NCI-H1694 treated with DMSO at 0.1 percent for 48 hours (cell line): ENCODE data around the gene HS3ST4.

ENCODE experiments used
- DNase-seq: peaks from one replicate; lab custom pipeline; 2025; lab: John Stamatoyannopoulos, UW

Gene HS3ST4

GRCh38 chr16:26111900-26112299 is 420.1 kb downstream of the HS3ST4 start:
- DNase-seq, result no peak

DNA sequence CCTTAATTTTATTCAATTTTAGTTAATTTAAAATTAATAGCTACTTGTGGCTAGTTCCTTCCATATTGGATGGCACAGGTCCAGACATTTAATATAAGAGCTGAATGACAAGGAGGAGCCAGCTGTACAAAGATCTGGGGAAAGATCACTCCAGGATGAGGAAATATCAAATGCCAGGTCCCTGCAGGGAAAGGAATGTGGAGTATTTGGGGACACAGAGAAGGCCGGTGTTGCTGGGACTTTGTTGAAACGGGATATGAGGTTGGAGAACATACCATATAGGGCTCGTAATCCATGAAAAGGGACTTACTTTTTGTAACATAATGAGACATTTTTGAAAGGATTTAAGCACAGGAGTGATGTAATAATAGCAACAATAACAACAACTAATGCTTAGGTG is 426.8 kb downstream of the HS3ST4 start:
- no peak for DNase-seq

GRCh38 chr16:26120729-26121128 is 429.0 kb downstream of the HS3ST4 start:
- DNase-seq, result no peak

DNA sequence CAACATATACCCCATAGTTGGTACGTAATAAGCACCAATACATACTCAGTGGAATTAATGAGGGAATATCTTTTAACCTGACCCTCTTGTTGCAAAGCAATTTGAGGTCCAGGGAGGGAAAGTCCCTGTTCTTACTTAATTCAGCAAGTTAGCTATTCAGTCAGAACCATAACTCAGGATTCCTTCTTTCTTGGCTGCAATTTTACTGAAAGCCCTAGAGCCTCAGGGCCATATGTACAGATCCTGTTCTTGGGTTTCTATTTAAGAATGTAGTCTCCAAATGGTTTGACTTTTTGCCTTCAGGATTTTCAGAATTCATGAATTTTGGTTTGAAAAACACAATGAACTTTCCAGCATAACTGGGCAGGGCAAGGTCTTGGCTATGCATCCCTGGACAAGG is 436.5 kb downstream of the HS3ST4 start:
- no peak for DNase-seq

DNA sequence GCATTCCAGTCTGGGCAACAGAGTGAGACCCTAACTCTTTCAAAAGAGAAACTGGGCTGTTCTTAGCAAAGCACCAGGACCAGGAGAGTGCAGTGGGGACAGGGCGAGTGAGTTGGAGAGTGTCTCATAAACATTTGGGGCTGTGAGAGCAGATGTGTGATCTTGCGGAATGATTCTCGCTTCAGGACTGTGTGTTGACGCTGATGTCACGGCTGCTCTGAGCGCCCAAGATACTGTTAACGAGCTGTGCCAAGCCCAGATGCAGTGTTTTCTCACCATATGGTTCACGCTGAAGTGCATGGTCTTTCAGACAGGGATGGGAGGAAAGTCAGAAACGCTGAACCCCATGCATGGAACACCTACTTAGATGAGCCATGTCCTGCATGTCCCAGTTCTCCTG is 438.2 kb downstream of the HS3ST4 start:
- no peak for DNase-seq

- DNase-seq, result no peak
These were observed 441.8 kb downstream of the HS3ST4 start for GRCh38 chr16:26133416-26134093.

- no peak for DNase-seq
These were observed 442.8 kb downstream of the HS3ST4 start for GRCh38 chr16:26134588-26134987.

DNA sequence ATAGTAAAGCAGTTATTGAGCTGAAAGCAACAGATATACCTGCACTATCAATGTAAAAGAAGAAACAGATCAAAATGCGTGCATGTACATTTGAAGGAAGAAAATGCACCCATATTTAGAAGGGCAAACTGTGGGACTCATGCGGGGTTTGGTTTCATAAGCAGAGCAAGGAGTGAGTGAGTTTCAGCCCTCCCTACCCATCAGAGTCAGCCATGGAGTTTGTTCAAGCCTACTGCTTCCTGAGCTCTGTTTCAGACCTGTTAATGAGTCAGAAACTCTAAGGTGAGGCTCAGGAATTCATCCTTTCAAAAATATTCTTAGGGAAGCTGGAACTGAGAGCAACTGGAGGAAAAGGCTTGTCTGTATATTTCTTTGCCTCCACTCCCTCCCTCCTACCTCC is 446.2 kb downstream of the HS3ST4 start:
- no peak for DNase-seq

GRCh38 chr16:26139091-26139490 is 447.3 kb downstream of the HS3ST4 start:
- DNase-seq, result no peak

DNA sequence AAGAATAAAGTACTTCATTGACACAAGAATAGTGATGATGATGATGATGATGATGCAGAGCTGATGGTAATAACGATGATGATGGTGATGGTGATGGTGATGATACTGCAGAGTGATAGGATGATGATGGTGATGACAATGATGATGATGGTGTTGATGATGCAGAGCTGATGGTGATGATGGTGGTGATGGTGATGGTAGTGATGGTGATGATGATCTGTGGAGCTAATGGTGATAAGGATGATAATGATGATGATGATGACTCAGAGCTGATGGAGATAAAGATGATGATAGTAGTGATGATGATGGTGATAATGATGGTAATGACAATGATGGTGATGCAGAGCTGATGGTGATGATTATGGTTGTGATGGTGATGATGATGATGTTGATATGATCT is 448.1 kb downstream of the HS3ST4 start:
- DNase-seq, result no peak

DNA sequence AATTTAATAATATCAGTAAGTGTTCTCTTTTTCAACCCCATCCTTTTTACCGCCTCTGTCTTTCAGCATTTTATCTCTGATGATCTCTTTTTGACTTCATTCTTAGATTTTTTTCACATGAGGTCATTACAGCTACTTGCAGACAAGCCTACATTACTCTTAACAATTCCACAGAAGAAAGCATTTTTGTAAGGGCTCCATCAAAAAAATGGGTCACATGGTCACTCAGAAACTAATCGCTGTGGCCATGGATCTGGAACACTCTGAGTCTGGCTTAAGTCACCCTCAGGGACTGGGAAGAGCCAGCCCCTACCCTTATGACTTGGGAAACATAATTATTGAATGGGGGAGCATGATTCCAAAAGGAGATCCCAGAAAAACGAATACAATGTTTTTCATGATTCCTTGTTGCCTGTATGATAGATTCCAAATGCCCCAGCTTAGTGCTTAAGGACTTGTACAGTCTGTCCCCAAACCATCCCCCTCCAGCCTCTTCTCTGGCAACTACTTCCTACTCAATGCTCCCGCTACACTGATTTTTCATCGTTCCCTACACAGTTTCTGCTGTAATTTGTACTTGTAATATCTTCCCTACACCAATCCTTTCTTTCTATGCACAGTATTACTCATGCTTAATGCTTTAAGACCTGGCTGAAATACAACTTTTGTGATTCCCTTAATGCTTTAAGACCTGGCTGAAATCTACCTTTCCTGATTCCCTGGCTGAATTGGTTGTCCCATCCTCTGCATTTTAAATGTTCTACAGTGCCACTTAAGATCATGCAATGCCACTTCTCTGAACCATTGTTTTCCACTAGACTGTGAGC is 457.8 kb downstream of the HS3ST4 start:
- no peak for DNase-seq

DNA sequence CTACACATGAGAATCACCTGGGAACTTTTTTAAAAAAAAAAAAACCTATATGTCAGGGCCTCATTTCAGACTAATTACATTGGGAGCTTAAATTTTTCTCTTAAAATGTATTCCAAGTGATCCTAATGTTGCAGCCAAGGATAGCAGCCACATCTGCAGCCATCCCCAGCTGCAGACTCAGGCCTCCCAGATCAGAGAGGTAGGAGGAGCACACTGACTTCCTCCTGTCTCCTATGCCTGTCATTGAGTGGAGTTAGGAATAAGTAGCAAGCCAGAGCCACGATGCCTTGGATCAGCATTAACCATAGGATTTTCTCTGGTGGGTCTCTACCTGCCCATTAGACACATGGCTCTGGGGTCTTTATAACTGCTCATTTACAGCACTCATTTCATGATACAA is 463.5 kb downstream of the HS3ST4 start:
- no peak for DNase-seq

DNA sequence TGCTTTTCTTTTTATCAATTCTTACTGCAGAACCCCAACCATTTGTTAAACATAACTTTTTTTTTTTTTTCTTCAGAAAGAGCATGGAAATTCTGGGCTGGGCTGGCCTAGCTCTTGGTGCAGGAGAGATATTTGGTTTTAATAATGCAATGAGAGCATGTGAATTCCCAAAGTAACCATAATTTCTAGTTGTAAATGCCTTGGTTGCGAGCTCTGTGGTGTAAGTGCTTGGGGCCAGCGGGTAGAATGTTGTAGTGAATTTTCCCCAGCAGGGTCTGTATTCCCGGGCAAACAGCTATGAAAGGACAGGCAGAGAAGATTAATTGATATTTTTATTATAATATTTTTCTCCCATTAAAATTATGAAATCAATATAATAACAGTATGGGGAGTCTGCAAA is 465.6 kb downstream of the HS3ST4 start:
- no peak for DNase-seq

DNA sequence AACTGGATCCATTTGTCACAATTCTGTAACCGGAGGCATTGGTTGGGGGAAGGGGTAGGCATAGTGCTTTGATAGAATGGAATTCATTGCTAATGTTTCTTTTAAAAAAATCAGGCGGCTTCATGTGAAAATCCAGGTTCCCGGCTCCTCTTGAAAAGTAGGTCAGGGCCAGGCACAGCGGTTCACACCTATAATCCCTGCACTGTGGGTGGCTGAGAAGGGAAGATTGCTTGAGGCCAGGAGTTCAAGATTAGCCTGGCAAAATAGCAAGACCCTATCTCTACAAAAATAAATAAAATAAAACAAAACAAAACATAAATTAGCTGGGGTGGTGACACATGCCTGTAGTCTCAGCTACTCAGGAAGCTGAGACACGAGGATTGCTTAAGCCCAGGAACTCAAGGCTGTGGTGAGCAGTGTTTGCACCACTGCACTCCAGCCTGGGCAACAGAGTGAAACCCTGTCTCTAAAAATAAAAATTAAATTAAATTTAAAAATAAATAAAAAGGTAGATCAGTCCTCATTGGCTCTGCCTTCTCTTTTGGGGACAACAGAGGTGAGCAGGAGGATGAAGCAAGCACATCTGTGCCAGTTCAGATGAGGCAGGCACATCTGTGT is 466.5 kb downstream of the HS3ST4 start:
- no peak for DNase-seq

GRCh38 chr16:26161461-26162180 is 469.9 kb downstream of the HS3ST4 start:
- DNase-seq, result no peak

DNA sequence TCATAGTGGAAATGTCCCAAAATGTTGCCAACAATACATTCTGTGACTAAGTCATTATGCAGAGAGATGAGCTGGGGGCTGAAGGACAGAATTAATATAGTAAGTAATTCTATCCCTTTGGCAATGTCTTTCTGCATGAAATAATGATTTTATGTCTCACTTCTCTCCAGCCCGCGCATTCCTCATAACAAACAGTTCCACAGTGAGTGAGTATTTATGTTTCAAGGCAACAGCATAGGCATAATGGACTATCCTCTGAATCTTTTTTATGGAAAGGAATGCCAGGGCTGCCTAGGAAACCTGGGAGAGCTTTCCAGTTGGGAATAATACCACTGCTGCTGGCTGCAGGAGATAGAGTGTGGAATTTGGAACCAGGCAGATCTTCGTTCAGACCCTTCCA is 477.7 kb downstream of the HS3ST4 start:
- DNase-seq, result no peak

GRCh38 chr16:26175944-26176343 is 484.2 kb downstream of the HS3ST4 start:
- DNase-seq, result no peak

DNA sequence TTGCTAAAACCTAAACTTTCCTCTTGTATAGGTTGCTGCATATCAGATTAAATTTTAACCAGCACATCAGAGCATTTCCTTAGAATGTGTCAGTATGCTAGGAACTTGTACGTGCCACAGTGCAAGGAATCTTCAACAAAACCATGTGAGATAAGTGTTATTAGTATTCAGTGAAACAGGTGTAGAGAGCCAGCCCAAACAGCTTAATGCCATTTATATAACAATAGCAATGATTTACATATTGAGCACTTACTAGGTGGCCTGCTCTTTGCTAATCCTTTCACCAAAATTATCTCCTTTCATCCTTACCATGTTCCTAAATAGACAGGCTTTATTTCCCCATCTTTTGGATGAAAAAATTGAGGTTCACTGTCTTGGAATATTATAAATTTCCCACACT is 485.7 kb downstream of the HS3ST4 start:
- DNase-seq, result no peak

DNA sequence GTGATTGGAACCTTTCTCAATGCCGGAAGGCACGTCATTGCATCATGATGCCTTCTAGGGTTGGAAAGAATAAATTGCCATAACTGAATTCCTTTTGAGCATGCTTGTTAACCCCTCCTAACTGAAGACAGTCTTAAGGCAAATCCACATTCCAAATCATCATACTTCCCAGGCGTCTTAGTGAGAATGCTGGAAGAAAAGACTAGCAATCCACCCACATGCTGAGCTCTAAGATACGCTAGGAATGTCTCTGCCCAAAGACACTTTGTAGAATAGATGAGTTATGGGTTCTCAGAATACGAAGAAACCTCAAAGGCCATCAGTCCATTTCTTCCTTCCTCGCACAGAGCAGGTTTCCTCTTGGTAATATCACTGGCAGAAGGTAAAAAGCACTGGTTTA is 486.5 kb downstream of the HS3ST4 start:
- no peak for DNase-seq

GRCh38 chr16:26186091-26186615 is 494.4 kb downstream of the HS3ST4 start:
- no peak for DNase-seq
